ENCODE results near the gene SPTY2D1.
"Not testable (repeated sequence)": the region's sequence is repeated elsewhere in the genome, so short reads cannot be mapped to it uniquely, and the experiment has no call there.

Gene SPTY2D1

GRCh38 chr11:18634140-18635032, at the start of gene SPTY2D1:
Gene SPTY2D1, minus strand, starts transcription at chr11:18634342. Its CDS starts 85 bp downstream, at chr11:18634257.
- peak; percentile 92 for DNase-seq

GRCh38 chr11:18682466-18682865, 48.3 kb upstream of the SPTY2D1 start:
- DNase-seq = no peak

- not testable (repeated sequence) for DNase-seq
Observed at GRCh38 chr11:18681949-18682348, 47.8 kb upstream of the SPTY2D1 start.

GRCh38 chr11:18677560-18677959, 43.4 kb upstream of the SPTY2D1 start:
- DNase-seq = no peak

GRCh38 chr11:18676803-18677202, 42.7 kb upstream of the SPTY2D1 start:
- no peak for DNase-seq

GRCh38 chr11:18672209-18672608, 38.1 kb upstream of the SPTY2D1 start:
- DNase-seq = not testable (repeated sequence)

GRCh38 chr11:18671246-18671645, 37.1 kb upstream of the SPTY2D1 start:
- no peak for DNase-seq

GRCh38 chr11:18669711-18670110, 35.6 kb upstream of the SPTY2D1 start:
- no peak for DNase-seq

GRCh38 chr11:18669219-18669596, 35.1 kb upstream of the SPTY2D1 start:
- no peak for DNase-seq

GRCh38 chr11:18668131-18668530, 34.0 kb upstream of the SPTY2D1 start:
- DNase-seq = no peak

- not testable (repeated sequence) for DNase-seq
Observed at GRCh38 chr11:18665353-18665872, 31.3 kb upstream of the SPTY2D1 start.

- DNase-seq = no peak
Observed at GRCh38 chr11:18657673-18658072, 23.5 kb upstream of the SPTY2D1 start.

- DNase-seq = no peak
Observed at GRCh38 chr11:18650859-18651557, 16.9 kb upstream of the SPTY2D1 start.

- DNase-seq = no peak
Observed at GRCh38 chr11:18650353-18650752, 16.2 kb upstream of the SPTY2D1 start.

GRCh38 chr11:18643034-18643433, 8.9 kb upstream of the SPTY2D1 start:
- DNase-seq = not testable (repeated sequence)

GRCh38 chr11:18641677-18642076, 7.5 kb upstream of the SPTY2D1 start:
- no peak for DNase-seq

GRCh38 chr11:18633256-18634139, 644 bp downstream of the SPTY2D1 start:
- DNase-seq = no peak

GRCh38 chr11:18632841-18633240, 1.3 kb downstream of the SPTY2D1 start:
- DNase-seq = no peak

GRCh38 chr11:18624161-18624560, 10.0 kb downstream of the SPTY2D1 start:
- DNase-seq = no peak

GRCh38 chr11:18623707-18624106, 10.4 kb downstream of the SPTY2D1 start:
- no peak for DNase-seq

- no peak for DNase-seq
Observed at GRCh38 chr11:18618342-18619025, 15.7 kb downstream of the SPTY2D1 start.

- DNase-seq = no peak
Observed at GRCh38 chr11:18617688-18618341, 16.3 kb downstream of the SPTY2D1 start.
